CD4-positive, alpha-beta T cell treated with Interleukin-15 for 1 hour (primary cell): ENCODE data around the gene GPR17.

Experiments
- DNase-seq: peaks from one replicate; pipeline ENCODE4 v3.0.0-alpha.2; 2020

Gene GPR17

GRCh38 chr2:127672341-127673224, 26.6 kb downstream of the GPR17 start:
- DNase-seq = no peak

GRCh38 chr2:127673291-127674069, 27.5 kb downstream of the GPR17 start:
- no peak for DNase-seq

- no peak for DNase-seq
Measured at GRCh38 chr2:127674241-127675209, 28.6 kb downstream of the GPR17 start.

GRCh38 chr2:127675331-127676261, 29.6 kb downstream of the GPR17 start, which contains the start of gene LIMS2:
TSS of gene LIMS2 (minus strand) at chr2:127675530. CDS start at chr2:127675024, 506 bp downstream.
- DNase-seq = no peak

GRCh38 chr2:127676906-127677305, 31.0 kb downstream of the GPR17 start:
- no peak for DNase-seq

- DNase-seq = no peak
Measured at GRCh38 chr2:127678531-127678930, 32.6 kb downstream of the GPR17 start.

- DNase-seq = no peak
Measured at GRCh38 chr2:127678991-127679390, 33.0 kb downstream of the GPR17 start.

- no peak for DNase-seq
Measured at GRCh38 chr2:127679680-127680361, 33.9 kb downstream of the GPR17 start.

- DNase-seq = no peak
Measured at GRCh38 chr2:127680706-127681287, 34.8 kb downstream of the GPR17 start.

- DNase-seq = no peak
Measured at GRCh38 chr2:127681288-127681804, 35.4 kb downstream of the GPR17 start.

- DNase-seq = no peak
Measured at GRCh38 chr2:127681976-127682857, 36.3 kb downstream of the GPR17 start.

GRCh38 chr2:127683056-127683455, 37.1 kb downstream of the GPR17 start:
- no peak for DNase-seq

- no peak for DNase-seq
Measured at GRCh38 chr2:127683757-127684156, 37.8 kb downstream of the GPR17 start.

- DNase-seq = no peak
Measured at GRCh38 chr2:127685410-127686080, 39.6 kb downstream of the GPR17 start.

- no peak for DNase-seq
Measured at GRCh38 chr2:127688405-127688804, 42.5 kb downstream of the GPR17 start.

GRCh38 chr2:127690696-127691095, 44.7 kb downstream of the GPR17 start:
- no peak for DNase-seq

- no peak for DNase-seq
Measured at GRCh38 chr2:127694986-127695385, 49.0 kb downstream of the GPR17 start.
